Activated T-cell treated with anti-CD3 and anti-CD28 coated beads, Interleukin-2, amount 50 U/mL, for 72 hours (primary cell): ENCODE results near the gene LMBR1. TPM values are rescaled to one million over a fixed set of nuclear protein-coding genes. Genes with fewer than 3 reads are reported as not detected.
A peak's percentile ranks its signal among the peaks of the same experiment; 100 is the strongest.
"Not testable (repeated sequence)": the region's sequence is repeated elsewhere in the genome, so short reads cannot be mapped to it uniquely, and the experiment has no call there.

Experiments
- ATAC-seq, 2 donors: fragments of 150-1000 bp; cut with Tn5 transposase; replicated peaks in 1 of 2; 2 replicates each; pipeline ENCODE4 v1.10.0; 2021; ENCODE audit warnings: moderate library complexity in 2 of 2, mild to moderate bottlenecking in 1 of 2
- DNase-seq, 2 donors: peaks; one replicate each; pipeline ENCODE4 v3.0.0; 2021 to 2022; ENCODE audit warnings: mixed read lengths in 1 of 2
- H3K27ac Mint-ChIP-seq: one replicate; pipeline ENCODE4 v1.8.0; 2022; ENCODE audit warnings: mild to moderate bottlenecking, moderate library complexity, mixed read lengths
- H3K27me3 Mint-ChIP-seq: one replicate; pipeline ENCODE4 v1.8.0; 2022; ENCODE audit warnings: low read depth, mixed read lengths
- H3K36me3 Mint-ChIP-seq, 2 donors: one replicate each; pipeline ENCODE4 v1.8.0; 2022; ENCODE audit warnings: mixed read lengths in 2 of 2, mild to moderate bottlenecking in 1 of 2; ENCODE audit not compliant: insufficient read depth in 2 of 2
- H3K4me1 Mint-ChIP-seq: one replicate; pipeline ENCODE4 v1.8.0; 2022; ENCODE audit warnings: low read depth, mixed read lengths
- H3K4me3 Mint-ChIP-seq, 2 donors: one replicate each; pipeline ENCODE4 v1.8.0; 2022; ENCODE audit warnings: mild to moderate bottlenecking in 2 of 2, mixed read lengths in 2 of 2, moderate library complexity in 2 of 2
- H3K9me3 Mint-ChIP-seq, 2 donors: one replicate each; pipeline ENCODE4 v1.8.0; 2022; ENCODE audit warnings: mixed read lengths in 2 of 2
- total RNA-seq, 2 donors: library from RNA; stranded (reverse); gene quantifications; one replicate each; pipeline ENCODE4 v1.2.3, GENCODE V29; 2022

The LMBR1 gene
- total RNA-seq, 2 donors from 2014 or later = 88.2 to 88.6 TPM

- ATAC-seq (no peak), DNase-seq (no peak)
- no peaks in the 10 kb centered on the region for H3K27me3 Mint-ChIP-seq
- peaks cover 3 to 4% of the 10 kb centered on the region in 2 donors for H3K36me3 Mint-ChIP-seq
- H3K9me3 Mint-ChIP-seq = no peaks in the 10 kb centered on the region
- peaks cover 32% of the 10 kb centered on the region for H3K4me1 Mint-ChIP-seq
- peak overlapping the region; percentile 78 for H3K27ac Mint-ChIP-seq
- H3K4me3 Mint-ChIP-seq = peak overlapping the region; percentile 15 to 53
These were observed 3.5 kb upstream of the LMBR1 start for GRCh38 chr7:156896388-156897022.

DNA sequence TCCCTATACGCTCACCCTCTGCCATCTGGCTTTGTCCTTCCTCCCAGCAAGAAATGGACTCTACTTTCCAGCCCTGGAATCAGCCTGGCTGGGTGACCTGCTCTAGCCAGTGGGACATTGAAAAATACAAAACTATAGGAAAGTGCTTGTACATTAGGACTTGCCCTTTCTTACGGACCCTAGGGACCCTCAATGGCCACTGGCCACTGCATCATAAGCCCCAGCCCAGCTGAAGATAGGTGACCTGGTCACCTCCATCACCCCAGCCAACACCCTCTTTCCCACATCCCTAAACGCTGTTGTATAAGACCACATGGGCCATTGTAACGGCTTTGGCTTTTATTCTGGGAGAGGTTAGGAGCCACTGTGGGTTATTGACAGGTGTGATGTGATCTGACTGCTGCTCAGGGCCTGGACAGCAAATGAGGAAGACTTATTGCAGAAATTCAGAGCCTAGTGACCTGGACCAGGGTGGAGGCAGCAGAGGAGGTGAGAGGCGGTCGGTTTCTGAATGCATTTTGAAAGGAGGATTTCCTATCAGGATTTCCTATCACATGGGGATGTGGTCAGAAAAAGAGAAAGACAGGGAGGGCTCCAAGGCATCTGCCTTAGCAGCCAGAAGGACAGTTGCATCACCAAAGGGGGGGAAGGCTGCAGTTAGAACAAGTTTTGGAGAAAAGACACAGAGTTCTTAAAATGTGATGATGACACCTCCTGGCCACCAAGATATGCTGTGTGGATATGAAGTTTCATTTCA, 2.2 kb upstream of the LMBR1 start:
- H3K4me1 Mint-ChIP-seq = peaks cover 38% of the 10 kb centered on the region
- peaks cover 3 to 4% of the 10 kb centered on the region in 2 donors for H3K36me3 Mint-ChIP-seq
- peak in 1 of 2 donors; percentile 16 for DNase-seq
- H3K9me3 Mint-ChIP-seq = no peaks in the 10 kb centered on the region
- peak overlapping the region; percentile 88 to 96 for H3K4me3 Mint-ChIP-seq
- no peaks in the 10 kb centered on the region for H3K27me3 Mint-ChIP-seq
- no peak overlapping the region for H3K27ac Mint-ChIP-seq
- no peak for ATAC-seq

DNA sequence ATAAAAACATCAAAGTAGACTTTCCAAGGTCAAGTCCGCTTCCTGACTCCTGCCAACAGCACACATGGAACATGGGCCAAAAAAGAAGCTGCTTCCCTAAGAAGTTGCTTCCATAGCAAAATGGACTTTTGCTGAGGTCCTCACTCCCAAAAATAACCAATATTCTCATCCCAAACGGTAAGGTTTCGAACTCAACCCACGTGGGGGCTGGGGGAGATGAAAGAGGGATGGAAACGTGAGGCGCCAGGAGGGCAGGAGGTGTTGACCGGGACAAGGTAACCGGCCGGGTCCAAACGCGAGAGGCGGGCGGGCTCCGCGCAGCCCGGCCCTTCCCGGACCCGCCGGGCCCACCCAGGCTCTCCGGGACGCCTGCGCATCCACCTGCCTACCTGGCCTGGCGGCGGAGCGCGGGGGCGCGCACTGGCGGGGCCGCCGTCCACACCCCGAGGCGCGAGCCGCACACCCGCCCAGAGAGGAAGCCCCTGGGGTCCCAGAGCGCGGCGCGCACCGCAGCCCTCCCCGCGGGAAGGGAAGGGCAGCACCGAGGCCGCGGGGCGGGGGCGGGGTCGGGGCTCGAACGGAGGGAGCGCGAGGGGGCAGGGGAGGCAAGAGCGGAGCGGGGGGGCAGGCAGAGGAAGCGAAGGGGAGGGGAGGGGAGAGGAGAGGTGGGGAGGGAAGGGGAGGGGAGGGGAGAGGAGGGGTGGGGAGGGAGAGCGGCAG, 742 bp downstream of the LMBR1 start:
- peak overlapping the region; percentile 94 to 98 for H3K4me3 Mint-ChIP-seq
- no peaks in the 10 kb centered on the region for H3K9me3 Mint-ChIP-seq
- H3K4me1 Mint-ChIP-seq = peaks cover 53% of the 10 kb centered on the region

DNA sequence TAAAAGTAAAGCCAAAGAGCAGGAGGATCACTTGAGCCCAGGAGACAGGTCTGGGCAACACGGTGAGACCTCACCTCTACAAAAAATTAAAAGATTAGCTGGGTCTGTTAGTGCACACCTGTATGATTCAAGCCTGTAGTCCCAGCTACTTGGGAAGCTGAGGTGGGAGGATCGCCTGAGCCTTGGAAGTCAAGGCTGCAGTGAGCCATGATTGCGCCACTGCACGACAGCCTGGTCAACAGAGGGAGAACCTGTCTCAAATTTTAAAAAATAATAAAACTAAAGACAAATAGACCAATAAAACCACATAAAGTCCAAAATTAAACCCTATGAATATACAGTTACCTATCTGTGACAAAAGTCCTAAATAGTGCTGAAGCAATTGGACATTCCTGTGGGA, 3.2 kb downstream of the LMBR1 start:
- no peak overlapping the region for H3K27ac Mint-ChIP-seq
- ATAC-seq (no peak), DNase-seq (no peak)
- H3K4me1 Mint-ChIP-seq = peaks cover 31% of the 10 kb centered on the region
- H3K27me3 Mint-ChIP-seq = no peaks in the 10 kb centered on the region
- H3K4me3 Mint-ChIP-seq = no peak overlapping the region
- peaks cover 5 to 9% of the 10 kb centered on the region in 2 donors for H3K36me3 Mint-ChIP-seq
- H3K9me3 Mint-ChIP-seq = no peaks in the 10 kb centered on the region

More for the DNA sequence above, 742 bp downstream of the LMBR1 start:
- peak; percentile 68 to 72 for DNase-seq
- peak; percentile 21 to 27 for ATAC-seq
- Mint-ChIP-seq H3K27me3 (no peaks in the 10 kb centered on the region), H3K27ac (peak overlapping the region; percentile 97), H3K36me3 (peaks cover 5 to 9% of the 10 kb centered on the region in 2 donors)

DNA sequence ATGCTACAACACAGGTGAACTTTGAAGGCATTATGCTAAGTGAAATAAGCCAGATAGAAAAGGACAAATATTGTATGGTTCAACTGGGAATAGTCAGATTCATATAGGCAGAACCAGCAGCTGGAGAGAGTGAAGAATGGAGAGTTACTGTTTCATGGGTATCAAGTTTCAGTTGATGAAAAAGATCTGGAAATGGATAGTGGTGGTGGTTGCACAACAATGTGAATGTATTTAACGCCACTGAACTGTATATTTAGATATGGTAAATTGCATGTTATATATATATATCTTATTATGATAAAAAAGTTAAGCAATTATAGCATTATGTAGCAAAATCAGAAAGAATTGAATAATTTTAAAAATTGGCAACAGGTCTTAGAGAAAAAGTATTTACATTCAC, 3.9 kb downstream of the LMBR1 start:
- H3K27me3 Mint-ChIP-seq = no peaks in the 10 kb centered on the region
- H3K36me3 Mint-ChIP-seq = peaks cover 5 to 9% of the 10 kb centered on the region in 2 donors
- no peak for DNase-seq
- no peaks in the 10 kb centered on the region for H3K9me3 Mint-ChIP-seq
- H3K27ac Mint-ChIP-seq = peak overlapping the region; percentile 20
- peaks cover 24% of the 10 kb centered on the region for H3K4me1 Mint-ChIP-seq
- ATAC-seq = no peak
- no peak overlapping the region for H3K4me3 Mint-ChIP-seq

DNA sequence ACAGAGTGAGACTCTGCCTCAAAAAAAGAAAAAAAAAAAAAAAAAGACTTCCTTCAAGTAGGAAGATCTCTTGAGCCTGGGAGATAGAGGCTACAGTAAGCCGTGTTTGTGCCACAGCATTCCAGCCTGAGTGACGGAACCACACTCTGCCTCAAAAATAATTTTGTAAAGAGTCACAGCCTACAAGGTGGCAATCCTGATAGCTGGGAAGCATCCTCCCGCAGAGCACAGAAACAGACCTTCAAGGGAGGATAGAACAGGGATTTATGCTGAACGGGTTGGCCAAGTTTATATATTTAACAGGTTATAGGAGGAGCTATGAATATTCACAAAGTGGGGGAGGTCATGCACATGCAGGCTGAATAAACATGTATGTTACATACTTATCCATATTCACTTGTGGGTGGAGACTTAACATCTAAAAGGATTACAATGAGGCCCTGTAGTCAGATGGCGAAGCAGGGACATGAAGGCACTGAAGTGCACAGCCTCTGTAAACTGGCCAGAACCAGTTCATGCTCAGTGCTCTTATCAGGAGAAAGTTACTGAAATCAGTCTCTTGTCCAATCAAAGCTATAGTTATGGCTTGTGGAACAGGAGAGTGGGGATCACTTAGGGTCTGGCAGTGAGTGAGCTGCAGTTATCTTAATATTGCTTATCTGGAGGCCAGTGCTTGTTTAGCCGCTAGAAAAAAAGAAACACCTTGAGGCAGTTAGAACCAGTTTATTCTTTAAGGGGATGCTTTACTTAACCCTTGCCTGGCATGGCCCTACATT, 6.8 kb downstream of the LMBR1 start:
- Mint-ChIP-seq H3K4me1 (peaks cover 38% of the 10 kb centered on the region), H3K27me3 (no peaks in the 10 kb centered on the region), H3K27ac (no peak overlapping the region), H3K36me3 (peaks cover 5 to 6% of the 10 kb centered on the region in 2 donors), H3K9me3 (no peaks in the 10 kb centered on the region), H3K4me3 (no peak overlapping the region)
- DNase-seq = no peak
- no peak for ATAC-seq

DNA sequence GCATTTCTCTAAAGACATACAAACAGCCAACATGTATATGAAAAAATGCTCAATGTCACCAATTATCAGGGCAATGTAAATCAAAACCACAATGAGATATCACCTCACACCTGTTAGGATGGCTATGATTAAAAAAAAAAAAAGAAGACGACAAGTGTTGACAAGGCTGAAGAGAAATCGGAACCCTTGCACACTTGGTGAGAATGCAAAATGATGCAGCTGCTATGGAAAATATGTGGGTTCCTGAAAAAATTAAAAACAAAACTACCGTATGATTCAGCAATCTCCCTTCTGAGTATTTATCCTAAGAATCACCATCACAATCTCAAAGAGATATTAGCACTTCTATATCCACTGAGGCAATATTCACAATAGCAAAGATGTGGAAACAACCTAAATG, 11.3 kb downstream of the LMBR1 start:
- no peak for DNase-seq
- peaks cover 30% of the 10 kb centered on the region for H3K4me1 Mint-ChIP-seq
- peaks cover 21 to 26% of the 10 kb centered on the region in 2 donors for H3K36me3 Mint-ChIP-seq
- H3K27ac Mint-ChIP-seq = peak overlapping the region; percentile 6
- H3K9me3 Mint-ChIP-seq = peaks cover 9 to 10% of the 10 kb centered on the region in 2 donors
- H3K27me3 Mint-ChIP-seq = no peaks in the 10 kb centered on the region
- ATAC-seq = peak in 1 of 2 donors; percentile 59
- H3K4me3 Mint-ChIP-seq = peak overlapping the region in 1 of 2 donors; percentile 64

GRCh38 chr7:156875766-156876165, 17.2 kb downstream of the LMBR1 start:
- Mint-ChIP-seq H3K27ac (no peak overlapping the region), H3K9me3 (peaks cover 11 to 16% of the 10 kb centered on the region in 2 donors), H3K4me1 (peaks cover 8% of the 10 kb centered on the region), H3K27me3 (no peaks in the 10 kb centered on the region), H3K4me3 (peak overlapping the region in 1 of 2 donors; percentile 41), H3K36me3 (peaks cover 36 to 52% of the 10 kb centered on the region in 2 donors)
- DNase-seq (no peak), ATAC-seq (no peak)

DNA sequence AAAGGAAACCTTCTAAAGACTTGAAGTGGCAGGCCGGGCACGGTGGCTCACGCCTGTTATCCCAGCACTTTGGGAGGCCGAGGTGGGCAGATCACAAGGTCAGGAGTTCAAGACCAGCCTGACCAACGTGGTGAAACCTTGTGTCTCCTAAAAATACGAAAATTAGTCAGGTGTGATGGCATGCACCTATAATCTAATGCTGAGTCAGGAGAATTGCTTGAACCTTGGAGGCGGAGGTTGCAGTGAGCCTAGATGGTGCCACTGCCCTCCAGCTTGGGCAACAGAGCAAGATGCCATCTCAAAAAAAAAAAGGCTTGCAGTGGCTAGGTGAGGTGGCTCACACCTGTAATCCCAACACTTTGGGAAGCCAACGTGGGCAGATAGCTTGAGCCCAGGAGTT, 24.6 kb downstream of the LMBR1 start:
- not testable (repeated sequence) for H3K4me1 Mint-ChIP-seq

GRCh38 chr7:156865493-156865892, 27.5 kb downstream of the LMBR1 start:
- ATAC-seq (no peak), DNase-seq (no peak)
- no peaks in the 10 kb centered on the region for H3K27me3 Mint-ChIP-seq
- peaks cover 10 to 26% of the 10 kb centered on the region in 2 donors for H3K36me3 Mint-ChIP-seq
- H3K4me1 Mint-ChIP-seq = peaks cover 8% of the 10 kb centered on the region
- H3K4me3 Mint-ChIP-seq = no peak overlapping the region
- H3K27ac Mint-ChIP-seq = no peak overlapping the region
- H3K9me3 Mint-ChIP-seq = peaks cover 7 to 9% of the 10 kb centered on the region in 2 donors

More for the DNA sequence above, 24.6 kb downstream of the LMBR1 start:
- not testable (repeated sequence) for H3K9me3 Mint-ChIP-seq, ATAC-seq, DNase-seq, H3K27me3 Mint-ChIP-seq, H3K27ac Mint-ChIP-seq, H3K4me3 Mint-ChIP-seq
- H3K36me3 Mint-ChIP-seq = peaks cover 5 to 20% of the 10 kb centered on the region in 2 donors

DNA sequence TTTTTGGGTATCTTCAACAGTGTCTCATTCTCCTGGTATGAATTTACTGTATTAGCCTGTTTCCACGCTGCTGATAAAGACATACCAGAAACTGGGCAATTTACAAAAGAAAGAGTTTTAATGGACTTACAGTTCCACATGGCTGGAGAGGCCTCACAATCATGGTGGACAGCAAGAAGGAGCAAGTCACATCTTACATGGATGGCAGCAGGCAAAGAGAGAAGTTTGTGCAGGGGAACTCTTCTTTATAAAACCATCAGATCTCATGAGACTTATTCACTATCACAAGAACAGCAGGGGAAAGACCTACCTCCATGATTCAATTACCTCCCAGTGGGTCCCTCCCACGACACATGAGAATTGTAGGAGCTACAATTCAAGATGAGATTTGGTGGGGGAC, 31.0 kb downstream of the LMBR1 start:
- Mint-ChIP-seq H3K9me3 (peaks cover 15% of the 10 kb centered on the region in 2 donors), H3K36me3 (peaks cover 24 to 52% of the 10 kb centered on the region in 2 donors)
- H3K27ac Mint-ChIP-seq, H3K27me3 Mint-ChIP-seq, H3K4me3 Mint-ChIP-seq, H3K4me1 Mint-ChIP-seq, DNase-seq, ATAC-seq: not testable (repeated sequence)

- Mint-ChIP-seq H3K36me3 (peaks cover 24 to 60% of the 10 kb centered on the region in 2 donors), H3K27me3 (no peaks in the 10 kb centered on the region), H3K4me1 (no peaks in the 10 kb centered on the region), H3K27ac (no peak overlapping the region), H3K4me3 (no peak overlapping the region), H3K9me3 (peaks cover 15% of the 10 kb centered on the region in 2 donors)
- no peak for ATAC-seq
- no peak for DNase-seq
These were observed 31.8 kb downstream of the LMBR1 start for GRCh38 chr7:156861212-156861611.
